ENCODE data around the gene MATN4.
A peak's percentile ranks its signal among the peaks of the same experiment; 100 is the strongest.

The MATN4 gene

DNA sequence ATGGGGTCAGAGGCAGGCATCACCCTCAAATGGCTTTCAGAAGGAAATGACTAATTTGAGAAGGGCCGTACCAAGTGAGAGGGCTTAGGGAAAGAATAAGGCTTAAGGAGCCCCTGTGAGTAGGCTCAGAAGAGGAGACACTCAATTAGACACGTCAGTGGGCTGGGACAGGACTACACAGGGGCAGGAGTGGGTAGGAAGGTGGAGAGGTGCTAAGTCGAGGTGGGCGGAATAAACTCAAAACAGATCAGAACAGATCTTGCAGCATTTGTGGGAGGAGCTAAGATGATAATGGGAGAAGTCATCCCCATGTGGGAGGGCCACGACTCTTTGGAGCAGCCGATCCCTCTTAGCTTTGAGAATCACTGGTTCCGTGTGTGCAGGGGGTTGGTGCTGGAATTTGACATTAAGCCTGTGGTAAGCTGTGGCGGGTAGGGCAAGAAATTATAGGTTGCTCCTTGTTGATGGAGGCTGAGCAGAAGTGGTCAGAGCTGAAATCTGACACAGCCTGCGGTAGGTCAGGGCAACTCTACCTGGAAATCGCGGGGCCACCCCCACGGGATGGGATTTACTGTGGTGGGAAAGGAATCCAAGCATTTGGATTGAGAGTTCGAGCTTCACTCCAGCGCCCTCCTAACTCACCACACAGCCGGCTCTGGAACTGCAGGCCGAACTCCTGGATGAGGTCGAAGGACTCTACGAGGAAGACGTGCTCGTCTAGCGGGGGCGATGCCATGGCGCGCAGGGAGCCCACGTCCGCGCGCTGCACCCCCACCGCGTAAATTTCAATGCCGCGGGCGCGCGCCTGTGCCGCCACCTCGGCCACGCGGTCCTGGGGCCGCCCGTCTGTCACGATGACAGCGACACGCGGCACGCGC is 4.3 kb downstream of the MATN4 start:
- Histone ChIP-seq H3K27me3 (ENCODE audit: insufficient read depth, poor library complexity, severe bottlenecking) (no peaks in the 10 kb centered on the region), H3K4me3 (replicated peaks; ENCODE audit: insufficient read depth, low read length) (no peak overlapping the region), H3K27ac (replicated peaks) (no peak overlapping the region)
- DNase-seq (ENCODE audit: low read depth in 1 of 2, low spot score in 1 of 2) = no peak
- TF ChIP-seq POLR2AphosphoS5 (IDR thresholded peaks at IDR 0.05; ENCODE audit: low read depth) (no peak), GABPA (IDR thresholded peaks at IDR 0.05; ENCODE audit: low read depth) (no peak), SPI1 (IDR thresholded peaks at IDR 0.05; ENCODE audit: borderline replicate concordance, low read depth) (no peak)
- TF ChIP-seq, protein P1, sequence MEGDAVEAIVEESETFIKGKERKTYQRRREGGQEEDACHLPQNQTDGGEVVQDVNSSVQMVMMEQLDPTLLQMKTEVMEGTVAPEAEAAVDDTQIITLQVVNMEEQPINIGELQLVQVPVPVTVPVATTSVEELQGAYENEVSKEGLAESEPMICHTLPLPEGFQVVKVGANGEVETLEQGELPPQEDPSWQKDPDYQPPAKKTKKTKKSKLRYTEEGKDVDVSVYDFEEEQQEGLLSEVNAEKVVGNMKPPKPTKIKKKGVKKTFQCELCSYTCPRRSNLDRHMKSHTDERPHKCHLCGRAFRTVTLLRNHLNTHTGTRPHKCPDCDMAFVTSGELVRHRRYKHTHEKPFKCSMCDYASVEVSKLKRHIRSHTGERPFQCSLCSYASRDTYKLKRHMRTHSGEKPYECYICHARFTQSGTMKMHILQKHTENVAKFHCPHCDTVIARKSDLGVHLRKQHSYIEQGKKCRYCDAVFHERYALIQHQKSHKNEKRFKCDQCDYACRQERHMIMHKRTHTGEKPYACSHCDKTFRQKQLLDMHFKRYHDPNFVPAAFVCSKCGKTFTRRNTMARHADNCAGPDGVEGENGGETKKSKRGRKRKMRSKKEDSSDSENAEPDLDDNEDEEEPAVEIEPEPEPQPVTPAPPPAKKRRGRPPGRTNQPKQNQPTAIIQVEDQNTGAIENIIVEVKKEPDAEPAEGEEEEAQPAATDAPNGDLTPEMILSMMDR (IDR thresholded peaks at IDR 0.05; ENCODE audit: insufficient read depth, low read length) = no peak
- TF ChIP-seq, protein P2, sequence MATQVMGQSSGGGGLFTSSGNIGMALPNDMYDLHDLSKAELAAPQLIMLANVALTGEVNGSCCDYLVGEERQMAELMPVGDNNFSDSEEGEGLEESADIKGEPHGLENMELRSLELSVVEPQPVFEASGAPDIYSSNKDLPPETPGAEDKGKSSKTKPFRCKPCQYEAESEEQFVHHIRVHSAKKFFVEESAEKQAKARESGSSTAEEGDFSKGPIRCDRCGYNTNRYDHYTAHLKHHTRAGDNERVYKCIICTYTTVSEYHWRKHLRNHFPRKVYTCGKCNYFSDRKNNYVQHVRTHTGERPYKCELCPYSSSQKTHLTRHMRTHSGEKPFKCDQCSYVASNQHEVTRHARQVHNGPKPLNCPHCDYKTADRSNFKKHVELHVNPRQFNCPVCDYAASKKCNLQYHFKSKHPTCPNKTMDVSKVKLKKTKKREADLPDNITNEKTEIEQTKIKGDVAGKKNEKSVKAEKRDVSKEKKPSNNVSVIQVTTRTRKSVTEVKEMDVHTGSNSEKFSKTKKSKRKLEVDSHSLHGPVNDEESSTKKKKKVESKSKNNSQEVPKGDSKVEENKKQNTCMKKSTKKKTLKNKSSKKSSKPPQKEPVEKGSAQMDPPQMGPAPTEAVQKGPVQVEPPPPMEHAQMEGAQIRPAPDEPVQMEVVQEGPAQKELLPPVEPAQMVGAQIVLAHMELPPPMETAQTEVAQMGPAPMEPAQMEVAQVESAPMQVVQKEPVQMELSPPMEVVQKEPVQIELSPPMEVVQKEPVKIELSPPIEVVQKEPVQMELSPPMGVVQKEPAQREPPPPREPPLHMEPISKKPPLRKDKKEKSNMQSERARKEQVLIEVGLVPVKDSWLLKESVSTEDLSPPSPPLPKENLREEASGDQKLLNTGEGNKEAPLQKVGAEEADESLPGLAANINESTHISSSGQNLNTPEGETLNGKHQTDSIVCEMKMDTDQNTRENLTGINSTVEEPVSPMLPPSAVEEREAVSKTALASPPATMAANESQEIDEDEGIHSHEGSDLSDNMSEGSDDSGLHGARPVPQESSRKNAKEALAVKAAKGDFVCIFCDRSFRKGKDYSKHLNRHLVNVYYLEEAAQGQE (IDR thresholded peaks at IDR 0.05; ENCODE audit: insufficient replicate concordance, low read depth) = no peak

DNA sequence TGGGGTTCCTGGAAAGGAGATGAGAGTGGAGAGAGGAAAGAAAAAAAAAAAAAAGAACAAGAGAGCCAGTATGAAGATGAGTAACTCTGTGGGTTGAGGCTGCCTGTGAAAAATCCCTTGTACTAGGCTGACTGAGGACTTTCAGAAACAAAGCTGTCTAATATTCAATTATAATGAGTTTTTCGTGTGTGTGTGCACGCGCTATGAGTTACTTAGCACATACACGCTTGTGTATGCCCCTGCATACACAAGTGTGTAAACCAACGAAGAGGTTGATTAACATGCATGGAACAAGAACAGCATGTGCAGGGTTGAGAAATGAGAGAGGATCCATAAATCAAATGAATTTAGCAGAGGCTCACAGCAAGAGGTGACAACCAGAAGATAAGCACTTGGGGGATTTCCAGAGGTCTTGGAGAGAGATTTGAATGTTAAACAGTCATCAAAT is 6.3 kb downstream of the MATN4 start:
- H3K27me3 ChIP-seq (ENCODE audit: insufficient read depth, poor library complexity, severe bottlenecking) = no peaks in the 10 kb centered on the region
- H3K4me3 ChIP-seq (replicated peaks; ENCODE audit: insufficient read depth, low read length) = no peak overlapping the region
- TF ChIP-seq POLR2AphosphoS5 (IDR thresholded peaks at IDR 0.05; ENCODE audit: low read depth) (no peak), SPI1 (IDR thresholded peaks at IDR 0.05; ENCODE audit: borderline replicate concordance, low read depth) (no peak), GABPA (IDR thresholded peaks at IDR 0.05; ENCODE audit: low read depth) (no peak)
- TF ChIP-seq, protein P2 (IDR thresholded peaks at IDR 0.05; ENCODE audit: insufficient replicate concordance, low read depth) = no peak
- TF ChIP-seq, protein P1 (IDR thresholded peaks at IDR 0.05; ENCODE audit: insufficient read depth, low read length) = no peak
- H3K27ac ChIP-seq (replicated peaks) = no peak overlapping the region
- no peak for DNase-seq (ENCODE audit: low read depth in 1 of 2, low spot score in 1 of 2)

DNA sequence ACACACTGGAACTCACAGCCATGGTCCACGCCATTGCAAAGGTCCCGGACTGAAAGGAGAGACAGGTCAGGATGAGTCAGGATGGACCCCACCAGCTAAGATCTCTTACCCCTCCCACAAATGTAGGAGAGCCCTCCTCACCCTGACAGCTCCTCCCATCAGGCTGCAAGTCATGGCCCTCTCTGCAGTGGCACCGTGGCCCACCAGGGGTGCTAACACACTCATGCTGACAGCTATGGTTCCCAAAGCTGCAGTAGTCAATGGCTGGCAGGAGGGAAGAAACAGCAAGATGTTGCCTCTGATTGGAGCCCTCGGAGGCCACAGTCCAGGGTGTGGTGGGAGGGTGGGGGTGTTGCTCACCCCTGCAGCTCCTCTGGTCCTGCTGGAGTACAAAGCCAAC is 7.1 kb downstream of the MATN4 start:
- Histone ChIP-seq H3K27ac (replicated peaks) (no peak overlapping the region), H3K4me3 (replicated peaks; ENCODE audit: insufficient read depth, low read length) (no peak overlapping the region), H3K27me3 (ENCODE audit: insufficient read depth, poor library complexity, severe bottlenecking) (no peaks in the 10 kb centered on the region)
- TF ChIP-seq, protein P1 (IDR thresholded peaks at IDR 0.05; ENCODE audit: insufficient read depth, low read length) = peak; percentile 24
- no peak for TF ChIP-seq SPI1 (IDR thresholded peaks at IDR 0.05; ENCODE audit: borderline replicate concordance, low read depth)
- DNase-seq (ENCODE audit: low read depth in 1 of 2, low spot score in 1 of 2) = peak in 1 of 2 experiments; percentile 44
